ENCODE results near the gene CACTIN.

Gene CACTIN

DNA sequence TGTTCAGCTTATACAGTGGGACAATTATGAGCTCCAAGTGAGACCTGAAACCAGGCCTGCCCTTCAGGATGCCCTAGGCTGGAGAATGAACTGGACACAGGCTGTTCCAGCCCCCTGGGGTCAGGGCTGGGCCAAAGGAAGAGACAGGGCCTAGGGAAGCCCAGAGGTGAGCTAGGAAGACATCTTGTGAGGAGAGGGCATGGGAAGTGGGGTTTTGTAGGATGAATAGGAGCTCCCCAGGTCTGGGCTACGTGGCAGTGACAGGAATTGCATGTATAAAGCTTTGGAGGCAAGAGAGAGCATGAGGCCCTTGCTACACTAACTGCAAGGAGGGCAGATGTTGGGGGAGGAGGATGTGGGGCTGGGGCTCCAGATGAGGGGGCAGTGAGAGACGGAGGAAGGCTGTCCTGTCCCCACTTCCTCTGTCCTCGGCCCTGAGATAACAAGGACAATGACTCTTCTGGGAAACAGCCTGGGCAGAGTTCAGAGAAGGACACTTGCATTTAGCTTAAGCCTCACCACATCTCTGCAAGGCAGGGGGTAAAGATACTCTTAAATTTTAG, 18.4 kb downstream of the CACTIN start:
- H3K4me3 ChIP-seq (ENCODE audit: low read length): no peak overlapping the region
- TF ChIP-seq ZNF274 (IDR thresholded peaks at IDR 0.05; ENCODE audit: low read depth, low read length): no peak

DNA sequence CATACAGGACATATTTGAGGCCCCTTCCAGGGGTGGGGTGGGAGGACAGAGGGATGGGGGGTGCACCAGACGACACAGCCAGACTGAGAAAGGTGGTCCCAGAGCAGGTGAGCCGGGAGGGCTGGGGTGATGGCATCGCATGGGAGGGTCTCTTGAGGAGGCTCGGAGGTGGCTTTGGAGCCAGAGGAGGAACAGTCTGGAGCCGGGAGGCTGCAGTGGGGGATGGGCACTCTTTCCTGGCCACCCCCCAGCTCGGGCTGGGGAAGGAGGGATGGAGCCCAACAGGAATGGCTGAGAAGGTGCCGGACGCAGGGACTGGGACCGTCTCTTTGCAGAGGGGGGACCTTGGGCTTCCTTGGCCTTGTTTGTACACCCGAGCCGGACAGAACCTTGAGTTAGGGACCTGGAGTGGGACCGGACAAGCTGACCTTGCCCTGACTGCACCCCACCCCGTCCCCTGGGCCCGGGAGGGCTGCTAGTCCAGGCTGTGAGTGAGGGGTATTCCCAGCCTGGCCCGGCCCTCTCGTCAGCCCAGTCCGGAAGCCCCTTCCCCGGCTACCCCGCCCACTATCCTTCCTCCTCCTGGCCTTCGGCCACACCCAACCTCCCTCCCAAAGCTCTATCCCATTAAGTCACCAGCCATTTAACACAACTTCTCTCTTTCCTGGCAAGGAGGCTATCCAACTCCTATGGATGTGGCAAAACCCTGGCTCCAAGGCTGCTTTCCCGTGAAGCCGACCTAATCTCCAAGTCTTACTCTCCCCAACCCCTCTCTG, 19.1 kb downstream of the CACTIN start:
- H3K4me3 ChIP-seq (ENCODE audit: low read length): no peak overlapping the region
- TF ChIP-seq ZNF274 (IDR thresholded peaks at IDR 0.05; ENCODE audit: low read depth, low read length): no peak

DNA sequence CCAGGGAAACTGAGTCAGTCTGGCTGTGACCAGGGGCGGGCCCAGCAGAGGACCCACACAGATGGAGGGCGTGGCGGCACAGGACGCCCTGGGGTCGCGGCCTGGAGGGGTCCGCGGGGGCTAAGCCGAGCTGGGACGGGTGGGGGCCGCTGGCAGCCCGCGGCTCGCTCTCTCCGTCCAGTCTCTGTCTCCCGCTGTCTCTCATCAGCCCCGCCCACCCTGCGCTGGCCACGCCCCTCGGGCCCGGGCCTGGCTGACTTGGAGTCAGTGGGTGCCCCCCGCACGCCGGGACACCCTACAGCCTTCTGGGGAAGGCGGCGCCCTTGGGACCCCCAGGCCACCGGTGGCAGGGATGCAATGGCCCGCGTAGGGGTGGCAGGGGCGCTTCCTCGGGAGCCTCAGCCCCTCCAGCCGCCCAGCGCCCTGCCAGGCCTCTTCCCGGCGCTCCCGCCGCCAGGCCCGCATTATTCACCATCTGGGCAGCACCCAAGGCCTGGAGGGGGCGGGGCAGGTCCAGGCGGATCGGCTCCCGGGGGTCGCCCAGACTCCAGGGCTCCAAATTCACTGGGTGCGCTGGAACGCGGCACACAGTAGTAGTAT, 19.8 kb downstream of the CACTIN start, which contains the start of gene TBXA2R:
TBXA2R (minus strand) TSS at position 186 of the 600 bp plus-strand sequence. CDS start 6,241 bp downstream, outside the sequence.
- TF ChIP-seq ZNF274 (IDR thresholded peaks at IDR 0.05; ENCODE audit: low read depth, low read length): no peak
- no peak within 1 kb of the TSS for H3K4me3 ChIP-seq (ENCODE audit: low read length)

DNA sequence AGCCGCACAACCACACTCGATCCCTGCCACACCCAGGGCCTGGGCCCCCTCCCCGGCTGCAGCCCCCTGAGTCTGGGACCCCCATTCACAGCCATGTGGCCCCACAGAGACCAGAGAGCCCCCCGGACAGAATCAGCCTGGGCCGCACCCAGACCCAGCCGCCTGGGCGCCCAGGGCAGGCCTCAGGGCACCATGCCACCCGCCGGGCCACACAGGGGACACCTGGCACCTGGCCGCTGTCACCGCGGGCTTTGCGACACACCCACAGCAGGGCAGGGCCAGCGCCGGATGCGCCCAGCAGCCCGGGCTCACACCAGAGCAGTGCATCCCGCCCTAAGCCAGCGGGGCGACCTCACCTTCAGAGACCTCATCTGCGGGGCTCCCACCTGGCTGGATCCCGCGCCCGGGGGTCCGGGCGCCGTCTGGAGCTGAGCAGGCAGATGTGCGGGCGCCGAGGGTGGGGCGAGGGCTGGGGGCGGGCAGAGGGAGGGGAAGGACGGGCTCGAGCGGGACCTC, 20.4 kb downstream of the CACTIN start:
- no peak overlapping the region for H3K4me3 ChIP-seq (ENCODE audit: low read length)

DNA sequence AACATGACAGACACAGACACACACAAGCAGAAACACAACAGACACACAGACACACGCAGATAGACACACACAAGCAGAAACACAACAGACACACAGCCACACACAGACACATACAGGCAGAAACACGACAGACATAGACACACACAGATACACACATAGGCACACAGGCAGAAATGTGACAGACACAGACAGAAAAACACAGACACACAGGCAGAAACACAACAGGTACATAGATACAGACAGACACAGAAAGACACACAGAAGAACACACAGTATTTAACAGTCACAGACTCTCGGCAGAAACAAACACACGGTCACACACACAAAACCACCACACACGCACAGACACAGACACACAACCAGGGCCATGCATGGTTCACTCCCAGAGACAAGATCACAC, 20.8 kb downstream of the CACTIN start:
- no peak overlapping the region for H3K4me3 ChIP-seq (ENCODE audit: low read length)
- TF ChIP-seq ZNF274 (IDR thresholded peaks at IDR 0.05; ENCODE audit: low read depth, low read length): no peak

More for the DNA sequence above, 20.4 kb downstream of the CACTIN start:
- TF ChIP-seq ZNF274 (IDR thresholded peaks at IDR 0.05; ENCODE audit: low read depth, low read length): no peak

DNA sequence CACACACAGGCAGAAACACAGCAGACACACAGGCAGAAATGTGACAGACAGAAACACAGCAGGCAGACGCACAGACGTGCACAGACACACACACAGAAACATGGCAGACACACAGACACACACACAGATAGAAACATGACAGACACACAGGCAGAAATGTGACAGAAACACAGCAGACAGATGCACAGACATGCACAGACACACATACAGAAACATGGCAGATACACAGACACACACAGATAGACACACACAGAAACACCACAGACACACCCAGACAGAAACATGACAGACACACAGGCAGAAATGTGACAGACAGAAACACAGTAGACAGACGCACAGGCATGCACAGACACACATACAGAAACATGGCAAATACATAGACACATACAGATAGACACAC, 21.2 kb downstream of the CACTIN start:
- TF ChIP-seq ZNF274 (IDR thresholded peaks at IDR 0.05; ENCODE audit: low read depth, low read length): no peak
- no peak overlapping the region for H3K4me3 ChIP-seq (ENCODE audit: low read length)

DNA sequence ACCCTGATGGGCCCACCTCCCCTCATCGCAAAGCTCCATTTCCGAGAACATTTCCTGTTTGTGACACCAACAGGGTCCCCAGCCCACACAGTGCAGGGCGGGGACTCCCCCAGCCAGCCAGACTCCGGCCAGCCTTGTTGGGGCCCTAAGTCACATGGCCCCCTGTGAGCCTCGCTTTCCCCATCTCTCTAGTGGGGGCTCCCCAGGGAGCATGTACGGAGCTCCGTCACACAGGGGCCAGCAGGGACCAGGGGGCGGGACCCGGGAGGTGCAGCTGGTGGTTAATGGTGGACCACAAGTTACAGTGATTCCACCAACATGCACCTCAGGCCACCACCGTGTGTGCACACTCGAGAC, 21.6 kb downstream of the CACTIN start:
- H3K4me3 ChIP-seq (ENCODE audit: low read length): no peak overlapping the region
- no peak for TF ChIP-seq ZNF274 (IDR thresholded peaks at IDR 0.05; ENCODE audit: low read depth, low read length)

DNA sequence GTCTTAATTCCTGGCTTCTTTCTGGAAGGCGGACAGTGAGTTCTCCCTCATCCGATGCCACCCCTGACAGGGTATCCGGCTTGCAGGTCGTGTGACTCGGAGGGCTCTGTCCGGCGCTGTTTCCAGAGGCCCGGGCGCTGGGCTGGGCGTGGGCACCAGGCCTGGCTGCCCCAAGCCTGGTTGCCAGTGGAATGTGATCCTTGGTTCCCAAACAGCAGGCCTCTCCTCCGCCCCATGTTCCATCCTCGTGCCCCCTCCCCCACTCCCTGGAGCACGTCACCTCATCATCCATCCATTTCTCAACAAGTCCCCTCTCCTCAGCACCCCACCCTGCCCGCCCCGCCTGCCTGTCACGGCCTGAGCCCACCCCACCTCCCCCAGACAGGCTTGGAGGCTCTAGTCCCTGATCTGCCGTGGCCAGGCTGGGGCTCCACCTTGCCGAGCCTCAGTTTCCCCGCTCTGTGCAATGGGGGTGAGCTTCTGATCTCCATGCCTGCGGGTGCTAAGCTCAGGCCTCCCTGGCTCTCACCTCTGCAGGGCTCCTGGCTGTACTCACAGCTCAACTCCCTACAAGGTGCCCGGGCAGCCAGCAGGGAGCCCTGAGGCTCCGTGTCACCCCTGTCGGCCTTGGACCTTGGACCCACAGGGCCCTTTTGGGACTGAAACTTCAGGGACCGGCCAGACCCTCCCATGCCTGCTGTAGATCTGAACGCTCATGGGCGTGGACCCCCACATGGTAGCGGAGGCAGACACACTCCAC, 22.2 kb downstream of the CACTIN start:
- no peak for TF ChIP-seq ZNF274 (IDR thresholded peaks at IDR 0.05; ENCODE audit: low read depth, low read length)
- no peak overlapping the region for H3K4me3 ChIP-seq (ENCODE audit: low read length)

DNA sequence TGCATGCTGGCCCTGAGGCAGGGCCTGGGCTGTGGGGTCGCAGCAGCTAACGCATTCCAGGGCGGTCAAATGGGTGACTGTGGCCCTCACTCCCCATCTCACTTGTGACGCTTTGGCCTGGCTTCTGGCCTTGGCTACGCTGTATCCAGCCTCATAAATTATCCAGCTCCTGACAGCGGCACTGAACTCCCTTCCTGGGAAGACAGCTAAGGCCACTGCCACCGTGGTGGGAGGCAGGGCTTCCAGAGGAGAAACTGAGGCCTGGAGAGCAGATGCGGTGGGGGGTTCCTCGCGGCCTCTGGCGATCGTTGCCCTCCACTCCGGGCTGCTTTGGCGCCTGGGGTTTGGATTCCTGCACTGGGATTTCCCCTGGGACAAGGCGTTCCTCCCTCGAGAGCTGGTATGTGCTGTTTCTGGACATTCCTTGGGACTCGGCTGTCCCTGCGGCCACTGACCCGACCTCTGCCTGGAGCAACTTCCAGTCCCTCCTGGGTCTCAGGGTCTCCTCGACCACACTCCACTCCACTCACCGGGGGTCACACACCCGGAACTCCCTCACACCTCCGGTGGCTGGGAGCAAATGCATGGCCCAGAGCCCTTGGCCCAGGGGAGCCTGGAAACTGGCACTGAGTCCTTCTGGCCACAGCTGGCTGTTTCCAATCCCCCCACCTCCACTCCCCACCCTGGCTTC, 23.3 kb downstream of the CACTIN start:
- no peak overlapping the region for H3K4me3 ChIP-seq (ENCODE audit: low read length)
- TF ChIP-seq ZNF274 (IDR thresholded peaks at IDR 0.05; ENCODE audit: low read depth, low read length): no peak

DNA sequence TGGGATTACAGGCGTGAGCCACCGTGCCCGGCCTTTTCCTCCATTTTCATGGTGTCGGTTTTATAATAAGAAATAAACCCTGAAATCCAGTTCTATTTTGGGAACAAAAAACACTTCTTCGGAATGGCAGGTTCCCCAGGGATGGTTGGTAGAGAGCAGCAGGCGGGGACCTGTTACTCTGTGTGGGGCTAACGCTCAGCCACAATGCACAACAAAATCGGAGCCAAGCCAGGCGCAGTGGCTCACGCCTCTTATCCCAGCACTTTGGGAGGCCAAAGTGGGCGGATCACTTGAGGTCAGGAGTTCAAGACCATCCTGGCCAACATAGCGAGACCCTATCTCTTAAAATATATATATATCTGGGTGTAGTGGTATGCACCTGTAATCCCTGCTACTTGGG, 25.6 kb downstream of the CACTIN start:
- H3K4me3 ChIP-seq (ENCODE audit: low read length): no peak overlapping the region
- no peak for TF ChIP-seq ZNF274 (IDR thresholded peaks at IDR 0.05; ENCODE audit: low read depth, low read length)

DNA sequence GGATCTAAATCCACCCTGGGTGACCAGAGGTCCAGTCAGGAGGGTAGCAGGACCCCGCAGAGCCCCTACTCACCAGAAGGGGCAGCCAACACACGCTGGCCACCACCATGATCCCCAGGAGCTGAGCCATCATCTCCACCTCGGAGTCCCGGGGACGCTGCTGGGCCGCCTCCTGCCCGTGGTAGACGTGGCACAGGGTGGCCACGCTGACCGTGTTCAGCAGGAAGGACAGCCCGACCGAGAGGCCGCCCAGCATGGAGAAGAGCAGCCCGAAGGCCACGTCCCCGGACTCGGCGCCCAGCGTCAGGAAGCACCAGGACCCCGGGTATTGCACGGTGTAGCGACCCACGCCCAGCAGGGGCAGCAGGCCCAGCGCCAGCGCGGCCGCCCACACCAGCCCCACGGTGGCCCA, 26.8 kb downstream of the CACTIN start:
- no peak for TF ChIP-seq ZNF274 (IDR thresholded peaks at IDR 0.05; ENCODE audit: low read depth, low read length)

DNA sequence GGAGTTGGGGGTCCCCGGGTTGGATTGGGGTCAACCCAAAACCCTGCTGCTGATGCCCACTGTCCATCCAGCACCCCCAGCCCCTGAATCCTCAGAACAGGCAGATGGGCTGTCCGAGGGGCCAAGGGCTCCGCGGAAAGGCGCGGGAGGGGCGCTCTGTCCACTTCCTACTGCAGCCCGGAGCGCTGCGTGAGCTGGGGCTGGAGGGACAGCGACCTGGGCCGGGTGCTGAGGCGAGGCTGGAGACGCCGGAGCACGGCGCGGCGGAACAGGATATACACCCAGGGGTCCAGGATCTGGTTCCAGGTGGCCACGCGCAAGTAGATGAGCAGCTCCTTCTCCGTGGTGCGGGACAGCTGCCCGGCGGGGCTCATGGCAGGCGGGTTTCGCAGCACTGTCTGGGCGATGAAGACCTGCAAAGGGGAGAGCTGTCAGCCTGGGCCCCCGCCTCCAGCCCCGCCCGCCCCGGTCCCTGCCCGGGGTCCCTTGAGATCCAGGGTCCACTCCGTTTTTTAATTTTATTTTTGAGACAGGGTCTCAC, 31.0 kb downstream of the CACTIN start:
- H3K4me3 ChIP-seq (ENCODE audit: low read length): no peak overlapping the region
- no peak for TF ChIP-seq ZNF274 (IDR thresholded peaks at IDR 0.05; ENCODE audit: low read depth, low read length)

More for the DNA sequence above, 26.8 kb downstream of the CACTIN start:
- H3K4me3 ChIP-seq (ENCODE audit: low read length): no peak overlapping the region

DNA sequence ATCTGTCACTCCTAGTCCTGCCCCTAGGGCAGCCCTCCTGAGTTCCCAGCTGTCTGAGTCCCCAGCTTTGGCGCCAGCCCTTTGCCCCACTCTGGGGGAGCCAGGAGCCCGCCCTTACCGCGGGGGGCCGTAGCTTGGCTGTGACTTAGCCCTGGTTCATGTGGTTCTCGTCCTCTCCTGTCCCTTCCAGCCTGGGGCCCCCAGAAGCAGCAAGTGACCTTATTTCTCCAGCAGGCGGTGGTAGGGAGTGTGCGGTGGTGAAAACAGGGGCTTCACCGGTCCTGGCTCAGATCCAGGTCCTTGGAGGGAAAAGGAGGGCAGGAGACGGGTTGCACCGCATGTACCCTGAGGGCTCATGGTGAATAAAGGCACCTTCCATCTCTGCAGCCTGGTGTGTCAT, 33.4 kb downstream of the CACTIN start:
- no peak overlapping the region for H3K4me3 ChIP-seq (ENCODE audit: low read length)
- no peak for TF ChIP-seq ZNF274 (IDR thresholded peaks at IDR 0.05; ENCODE audit: low read depth, low read length)
